Fibroblast of mammary gland (primary cell): ENCODE data around the gene GRIK1.

Experiments
- DNase-seq: peaks from one replicate; pipeline ENCODE4 v3.0.0-alpha.2; 2010; ENCODE audit warnings: low read depth
- H3K4me3 ChIP-seq: 2 replicates; pipeline ENCODE4 v1.5.1; 2011; ENCODE audit warnings: low read depth, mild to moderate bottlenecking, low read length, moderate library complexity; ENCODE audit not compliant: control insufficient read depth
- CTCF ChIP-seq: conservative IDR thresholded peaks from 2 replicates; pipeline ENCODE4 v1.5.1; 2011; ENCODE audit warnings: low read depth, low read length, inconsistent platforms; ENCODE audit not compliant: control insufficient read depth, insufficient read depth

GRIK1 gene

GRCh38 chr21:29656504-29657239, 283.1 kb downstream of the GRIK1 start:
- DNase-seq = peak; percentile 85
- no peak overlapping the region for H3K4me3 ChIP-seq

GRCh38 chr21:29655577-29655976, 284.2 kb downstream of the GRIK1 start:
- no peak overlapping the region for H3K4me3 ChIP-seq
- DNase-seq = no peak
- no peak for TF ChIP-seq CTCF

More at GRCh38 chr21:29656504-29657239, 283.1 kb downstream of the GRIK1 start:
- no peak for TF ChIP-seq CTCF

- no peak overlapping the region for H3K4me3 ChIP-seq
- DNase-seq = no peak
- no peak for TF ChIP-seq CTCF
These were observed 284.9 kb downstream of the GRIK1 start for GRCh38 chr21:29654855-29655254.

GRCh38 chr21:29654203-29654602, 285.6 kb downstream of the GRIK1 start:
- DNase-seq = no peak
- TF ChIP-seq CTCF = no peak
- no peak overlapping the region for H3K4me3 ChIP-seq

- no peak for DNase-seq
- no peak for TF ChIP-seq CTCF
- H3K4me3 ChIP-seq = no peak overlapping the region
These were observed 289.2 kb downstream of the GRIK1 start for GRCh38 chr21:29650523-29651022.

GRCh38 chr21:29649406-29649814, 290.4 kb downstream of the GRIK1 start:
- no peak for TF ChIP-seq CTCF
- no peak overlapping the region for H3K4me3 ChIP-seq
- no peak for DNase-seq
